Gastroesophageal sphincter (tissue), 3 donors: ENCODE data around the gene KIAA1217.

Experiments used
- CTCF ChIP-seq, 4 experiments: fragments of 200-600 bp in 2 of 4; fragments of 450-650 bp in 2 of 4; sonication (generic) in 1 of 4; IDR thresholded peaks; one replicate each; pipeline ENCODE4 v1.5.1; 2017 to 2019; ENCODE audit warnings: antibody characterized with exemption in 4 of 4, mild to moderate bottlenecking in 2 of 4, moderate library complexity in 2 of 4
- EP300 ChIP-seq: sonication (generic); formaldehyde crosslinking; IDR thresholded peaks from one replicate; pipeline ENCODE4 v1.6.1; 2017; ENCODE audit warnings: antibody characterized with exemption, mild to moderate bottlenecking
- POLR2AphosphoS5 ChIP-seq: sonication (generic); formaldehyde crosslinking; IDR thresholded peaks from one replicate; pipeline ENCODE4 v1.6.1; 2017; ENCODE audit warnings: antibody characterized with exemption

- no peak for TF ChIP-seq CTCF (IDR thresholded peaks at IDR 0.05)
- no peak for TF ChIP-seq EP300
- TF ChIP-seq POLR2AphosphoS5: no peak
These were observed 34.9 kb upstream of the KIAA1217 start for GRCh38 chr10:24174014-24174413.
